GM23338 (cell line): ENCODE measurements around the gene ANKRD34B.

ENCODE experiments used
- CREB1 ChIP-seq: fragments of 250-450 bp; sonication (Bioruptor Pico); IDR thresholded peaks from 2 replicates; pipeline ENCODE4 v1.5.0; 2020; ENCODE audit warnings: low read depth, mild to moderate bottlenecking, moderate library complexity
- ETS1 ChIP-seq: IDR thresholded peaks from 2 replicates; pipeline ENCODE4 v1.6.1; 2016; ENCODE audit warnings: antibody characterized with exemption
- EZH2 ChIP-seq: fragments of 200-600 bp; sonication (generic); IDR thresholded peaks from one replicate; pipeline ENCODE4 v1.8.0; 2017; ENCODE audit warnings: antibody characterized with exemption, mild to moderate bottlenecking, low read depth; ENCODE audit not compliant: unreplicated experiment
- EZH2phosphoT487 ChIP-seq: fragments of 200-600 bp; sonication (generic); IDR thresholded peaks from one replicate; pipeline ENCODE4 v1.8.1; 2018; ENCODE audit warnings: antibody characterized with exemption; ENCODE audit not compliant: unreplicated experiment
- JUNB ChIP-seq: IDR thresholded peaks from one replicate; pipeline ENCODE4 v1.6.1; 2016; ENCODE audit warnings: antibody characterized with exemption; ENCODE audit not compliant: unreplicated experiment
- NANOG ChIP-seq: IDR thresholded peaks from 2 replicates; pipeline ENCODE4 v1.6.1; 2016; ENCODE audit warnings: antibody characterized with exemption, borderline replicate concordance
- POLR2AphosphoS5 ChIP-seq: IDR thresholded peaks from 2 replicates; pipeline ENCODE4 v1.6.1; 2016; ENCODE audit warnings: antibody characterized with exemption, low read depth
- REST ChIP-seq: IDR thresholded peaks from one replicate; pipeline ENCODE4 v1.6.1; 2018; ENCODE audit warnings: antibody characterized with exemption; ENCODE audit not compliant: unreplicated experiment
- STAT1 ChIP-seq: IDR thresholded peaks from one replicate; pipeline ENCODE4 v1.6.1; 2016; ENCODE audit warnings: antibody characterized with exemption; ENCODE audit not compliant: unreplicated experiment
- ZNF114 ChIP-seq: fragments of 250-450 bp; sonication (Bioruptor Pico); IDR thresholded peaks from 2 replicates; pipeline ENCODE4 v1.5.0; 2020; ENCODE audit warnings: mild to moderate bottlenecking, moderate library complexity
- ZNF331 ChIP-seq: fragments of 250-450 bp; sonication (Bioruptor Pico); IDR thresholded peaks from 2 replicates; pipeline ENCODE4 v1.5.0; 2020; ENCODE audit warnings: low read depth, mild to moderate bottlenecking, moderate library complexity
- TF ChIP-seq, protein P1 (sequence below), 2 experiments: fragments of 200-600 bp in 1 of 2; sonication (generic) in 1 of 2; conservative IDR thresholded peaks; 2 replicates each; pipeline versions ENCODE4 v1.5.1 to v1.6.1; 2016 to 2017; ENCODE audit warnings: antibody characterized with exemption in 2 of 2, low read depth in 2 of 2, mild to moderate bottlenecking in 2 of 2, moderate library complexity in 1 of 2

GRCh38 chr5:80565330-80565729 lies 4.8 kb downstream of the ANKRD34B start:
- TF ChIP-seq, protein P1, sequence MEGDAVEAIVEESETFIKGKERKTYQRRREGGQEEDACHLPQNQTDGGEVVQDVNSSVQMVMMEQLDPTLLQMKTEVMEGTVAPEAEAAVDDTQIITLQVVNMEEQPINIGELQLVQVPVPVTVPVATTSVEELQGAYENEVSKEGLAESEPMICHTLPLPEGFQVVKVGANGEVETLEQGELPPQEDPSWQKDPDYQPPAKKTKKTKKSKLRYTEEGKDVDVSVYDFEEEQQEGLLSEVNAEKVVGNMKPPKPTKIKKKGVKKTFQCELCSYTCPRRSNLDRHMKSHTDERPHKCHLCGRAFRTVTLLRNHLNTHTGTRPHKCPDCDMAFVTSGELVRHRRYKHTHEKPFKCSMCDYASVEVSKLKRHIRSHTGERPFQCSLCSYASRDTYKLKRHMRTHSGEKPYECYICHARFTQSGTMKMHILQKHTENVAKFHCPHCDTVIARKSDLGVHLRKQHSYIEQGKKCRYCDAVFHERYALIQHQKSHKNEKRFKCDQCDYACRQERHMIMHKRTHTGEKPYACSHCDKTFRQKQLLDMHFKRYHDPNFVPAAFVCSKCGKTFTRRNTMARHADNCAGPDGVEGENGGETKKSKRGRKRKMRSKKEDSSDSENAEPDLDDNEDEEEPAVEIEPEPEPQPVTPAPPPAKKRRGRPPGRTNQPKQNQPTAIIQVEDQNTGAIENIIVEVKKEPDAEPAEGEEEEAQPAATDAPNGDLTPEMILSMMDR (conservative IDR thresholded peaks at IDR 0.05; ENCODE audit: low read depth in 2 of 2), result no peak
- TF ChIP-seq ZNF114 (CRISPR knock-in tag), result no peak
- TF ChIP-seq ZNF331 (CRISPR knock-in tag), result no peak
- no peak for TF ChIP-seq REST
- TF ChIP-seq EZH2, result no peak
- TF ChIP-seq POLR2AphosphoS5, result no peak
- no peak for TF ChIP-seq ETS1
- TF ChIP-seq EZH2phosphoT487, result no peak
- TF ChIP-seq CREB1, result no peak
- TF ChIP-seq STAT1, result no peak
- no peak for TF ChIP-seq NANOG
- TF ChIP-seq JUNB, result no peak
